MCF 10A (cell line): Measurements from ENCODE around the gene EIF2B1. TPM values are rescaled to one million over a fixed set of nuclear protein-coding genes. Genes with fewer than 3 reads are reported as not detected.
A peak's percentile ranks its signal among the peaks of the same experiment; 100 is the strongest.
"Not testable (repeated sequence)": the region's sequence is repeated elsewhere in the genome, so short reads cannot be mapped to it uniquely, and the experiment has no call there.

ENCODE experiments used
- BruUV-seq: library from RNA; stranded (reverse); fragments of 400-500 nt; replicated peaks from 2 replicates; lab custom pipeline; 2021; lab: Mats Ljungman, UMichigan
- CTCF ChIA-PET: fragments of 300-600 bp; sonication (Branson Sonifier 250); formaldehyde crosslinking; extraction: SDS; loops from one replicate; lab custom pipeline; 2021; ENCODE audit warnings: antibody characterized with exemption, inconsistent platforms; lab: Yijun Ruan, JAX
- POLR2A ChIA-PET: fragments of 300-600, 350-650 bp; sonication (Branson Sonifier 250); formaldehyde crosslinking; extraction: SDS; loops from one replicate; lab custom pipeline; 2020; ENCODE audit warnings: antibody characterized with exemption, inconsistent platforms; lab: Yijun Ruan, JAX
- DNase-seq: peaks from one replicate; pipeline ENCODE4 v3.0.0-alpha.2; 2018; ENCODE audit not compliant: unreplicated experiment
- H3K27ac Mint-ChIP-seq: one replicate; pipeline ENCODE4 v1.8.0; 2022; ENCODE audit warnings: mild to moderate bottlenecking, low read depth, mixed read lengths; ENCODE audit not compliant: unreplicated experiment
- H3K27me3 Mint-ChIP-seq: one replicate; pipeline ENCODE4 v1.8.0; 2022; ENCODE audit warnings: mixed read lengths; ENCODE audit not compliant: insufficient read depth, unreplicated experiment
- H3K36me3 Mint-ChIP-seq: one replicate; pipeline ENCODE4 v1.8.0; 2022; ENCODE audit warnings: mild to moderate bottlenecking, moderate library complexity, mixed read lengths; ENCODE audit not compliant: insufficient read depth, unreplicated experiment
- H3K4me1 Mint-ChIP-seq: one replicate; pipeline ENCODE4 v1.8.0; 2022; ENCODE audit warnings: mixed read lengths; ENCODE audit not compliant: insufficient read depth, unreplicated experiment
- H3K4me3 Mint-ChIP-seq: one replicate; pipeline ENCODE4 v1.8.0; 2022; ENCODE audit warnings: mild to moderate bottlenecking, moderate library complexity, mixed read lengths; ENCODE audit not compliant: unreplicated experiment
- H3K9me3 Mint-ChIP-seq: one replicate; pipeline ENCODE4 v1.8.0; 2022; ENCODE audit warnings: mixed read lengths; ENCODE audit not compliant: unreplicated experiment
- CTCF ChIP-seq: fragments of 200-600 bp; IDR thresholded peaks from one replicate; pipeline ENCODE4 v1.8.0; 2022; ENCODE audit warnings: antibody characterized with exemption, mild to moderate bottlenecking; ENCODE audit not compliant: unreplicated experiment
- intact Hi-C: fragments of 100-400 bp; cut with micrococcal nuclease; formaldehyde crosslinking; loops from 2 replicates; pipeline ENCODE4 v1.14.1; 2022
- total RNA-seq: library from RNA; stranded (reverse); gene quantifications from 2 replicates; pipeline ENCODE4 v1.2.3, GENCODE V29; 2022

The EIF2B1 gene
- total RNA-seq, 1 experiment from 2014 or later, result 47.3 TPM

- TF ChIP-seq CTCF, result no peak
- peaks cover 17% of the 10 kb centered on the region for H3K4me1 Mint-ChIP-seq
- BruUV-seq, result no TSS peak
- ChIA-PET CTCF (interaction anchor here (0.6 kb wide), 1 partner anchor 1214 kb away, joined by 5 read pairs; no protein-coding TSS in a partner anchor), POLR2A (interaction anchor here (0.6 to 4.5 kb wide), 5 partner anchors 10 to 99 kb away, joined by 3 to 31 read pairs (median 4); partner anchors contain the start of gene DDX55)
- intact Hi-C loops, result no loop called here
- no peaks in the 10 kb centered on the region for H3K27me3 Mint-ChIP-seq
- H3K4me3 Mint-ChIP-seq, result no peak overlapping the region
- no peaks in the 10 kb centered on the region for H3K9me3 Mint-ChIP-seq
- peak overlapping the region; percentile 67 for H3K27ac Mint-ChIP-seq
- H3K36me3 Mint-ChIP-seq, result peaks cover 99% of the 10 kb centered on the region
- DNase-seq, result no peak
Observed at GRCh38 chr12:123614110-123614509, 19.4 kb downstream of the EIF2B1 start.

GRCh38 chr12:123608182-123608581 is 25.3 kb downstream of the EIF2B1 start:
- DNase-seq, result no peak
- H3K36me3 Mint-ChIP-seq, result peaks cover 94% of the 10 kb centered on the region
- no peak overlapping the region for H3K4me3 Mint-ChIP-seq
- no TSS peak for BruUV-seq
- ChIA-PET POLR2A (interaction anchor here (0.8 kb wide), 1 partner anchor 25 kb away, joined by 3 read pairs; no protein-coding TSS in a partner anchor), CTCF (no interaction called here)
- no peak overlapping the region for H3K27ac Mint-ChIP-seq
- H3K27me3 Mint-ChIP-seq, result no peaks in the 10 kb centered on the region
- H3K9me3 Mint-ChIP-seq, result no peaks in the 10 kb centered on the region
- TF ChIP-seq CTCF, result no peak
- intact Hi-C loops, result no loop called here
- peaks cover 2% of the 10 kb centered on the region for H3K4me1 Mint-ChIP-seq

- TF ChIP-seq CTCF, result no peak
- intact Hi-C loops, result no loop called here
- BruUV-seq, result no TSS peak
- POLR2A ChIA-PET, result interaction anchor here (0.8 kb wide), 1 partner anchor 24 kb away, joined by 3 read pairs; no protein-coding TSS in a partner anchor
- CTCF ChIA-PET, result no interaction called here
- Mint-ChIP-seq H3K36me3 (peaks cover 94% of the 10 kb centered on the region), H3K4me3 (no peak overlapping the region), H3K27ac (no peak overlapping the region), H3K27me3 (no peaks in the 10 kb centered on the region), H3K9me3 (no peaks in the 10 kb centered on the region), H3K4me1 (peaks cover 6% of the 10 kb centered on the region)
- DNase-seq, result no peak
Observed at GRCh38 chr12:123607756-123608155, 25.7 kb downstream of the EIF2B1 start.

GRCh38 chr12:123603495-123603894 is 30.0 kb downstream of the EIF2B1 start:
- H3K36me3 Mint-ChIP-seq, result peaks cover 65% of the 10 kb centered on the region
- H3K4me1 Mint-ChIP-seq, result peaks cover 23% of the 10 kb centered on the region
- H3K4me3 Mint-ChIP-seq, result peak overlapping the region; percentile 98
- H3K27ac Mint-ChIP-seq, result peak overlapping the region; percentile 92
- H3K27me3 Mint-ChIP-seq, DNase-seq, H3K9me3 Mint-ChIP-seq, BruUV-seq, intact Hi-C loops: not testable (repeated sequence)
- ChIA-PET CTCF (interaction anchor here (0.7 to 1.0 kb wide), 2 partner anchors 57 to 205 kb away, joined by 3 read pairs; no protein-coding TSS in a partner anchor), POLR2A (interaction anchor here (1.1 to 5.2 kb wide), 7 partner anchors 10 to 370 kb away, joined by 3 to 36 read pairs (median 18); partner anchors contain the start of genes MPHOSPH9, MTRFR and SBNO1)
